K562 (cell line): ENCODE data around the gene CPLX3. TPM values are rescaled to one million over a fixed set of nuclear protein-coding genes. Genes with fewer than 3 reads are reported as not detected.

Source experiments
- CTCFL ChIP-seq: IDR thresholded peaks from 2 replicates; pipeline ENCODE4 v1.6.1; 2011; ENCODE audit warnings: borderline replicate concordance, low read depth, mild to moderate bottlenecking, moderate library complexity, low read length; ENCODE audit not compliant: insufficient read depth, poor library complexity, severe bottlenecking
- E2F1 ChIP-seq: sonication (generic); formaldehyde crosslinking; IDR thresholded peaks from 2 replicates; pipeline ENCODE4 v1.8.1; 2023; ENCODE audit warnings: mild to moderate bottlenecking, missing genetic modification reagents, moderate library complexity
- E2F4 ChIP-seq: sonication (generic); formaldehyde crosslinking; IDR thresholded peaks from 2 replicates; pipeline ENCODE4 v1.8.0; 2022; ENCODE audit warnings: mild to moderate bottlenecking, low read depth, missing genetic modification reagents
- FOXK1 ChIP-seq: sonication (generic); formaldehyde crosslinking; IDR thresholded peaks from 2 replicates; pipeline ENCODE4 v1.8.0; 2022; ENCODE audit warnings: missing genetic modification reagents, mild to moderate bottlenecking, borderline replicate concordance
- GATA2 ChIP-seq: sonication (generic); formaldehyde crosslinking; IDR thresholded peaks from 2 replicates; pipeline ENCODE4 v1.4.0; 2020; ENCODE audit warnings: mild to moderate bottlenecking, missing genetic modification reagents
- HMG20A ChIP-seq: fragments of 450-650 bp; formaldehyde crosslinking; conservative IDR thresholded peaks from 2 replicates; pipeline ENCODE4 v1.4.0; 2020; ENCODE audit warnings: mild to moderate bottlenecking, mixed read lengths
- MEIS2 ChIP-seq: fragments of 450-650 bp; IDR thresholded peaks from 2 replicates; pipeline ENCODE4 v1.6.1; 2014; ENCODE audit warnings: mild to moderate bottlenecking; ENCODE audit not compliant: partially characterized antibody
- MLX ChIP-seq, 2 experiments: fragments of 450-650 bp in 1 of 2; sonication (generic) in 1 of 2; formaldehyde crosslinking; conservative IDR thresholded peaks; 2 replicates each; pipeline versions ENCODE4 v1.4.0 to v1.8.1; 2020 to 2022; ENCODE audit warnings: mild to moderate bottlenecking in 1 of 2, missing genetic modification reagents in 1 of 2
- NFE2 ChIP-seq: IDR thresholded peaks from 2 replicates; pipeline ENCODE4 v1.6.1; 2014; ENCODE audit warnings: antibody characterized with exemption, low read depth
- NFE2L1 ChIP-seq: fragments of 450-650 bp; IDR thresholded peaks from 2 replicates; pipeline ENCODE4 v1.6.1; 2016; ENCODE audit warnings: missing genetic modification characterization, low read depth, mild to moderate bottlenecking, missing compliant biosample characterization, moderate library complexity, borderline replicate concordance
- NR3C1 ChIP-seq: sonication (generic); formaldehyde crosslinking; IDR thresholded peaks from 2 replicates; pipeline ENCODE4 v1.8.1; 2022; ENCODE audit warnings: missing genetic modification reagents
- RBM34 ChIP-seq: fragments of 200-400 bp; formaldehyde crosslinking; IDR thresholded peaks from 2 replicates; pipeline ENCODE4 v1.6.1; 2018; ENCODE audit warnings: low read length, borderline replicate concordance; ENCODE audit not compliant: insufficient read depth
- RUNX1 ChIP-seq: sonication (generic); IDR thresholded peaks from 2 replicates; pipeline ENCODE4 v1.6.1; 2016; ENCODE audit warnings: antibody characterized with exemption, low read depth
- SPI1 ChIP-seq: IDR thresholded peaks from 2 replicates; pipeline ENCODE4 v1.6.1; 2011; ENCODE audit warnings: low read depth, low read length, control low read depth, borderline replicate concordance
- TCF3 ChIP-seq: sonication (generic); formaldehyde crosslinking; IDR thresholded peaks from 2 replicates; pipeline ENCODE4 v1.4.0; 2020; ENCODE audit warnings: mild to moderate bottlenecking, missing genetic modification reagents
- TCF7L2 ChIP-seq: fragments of 150-350 bp; IDR thresholded peaks from 2 replicates; pipeline ENCODE4 v1.6.1; 2016; ENCODE audit warnings: low read depth, mild to moderate bottlenecking, low read length, moderate library complexity
- ZFPM2 ChIP-seq: fragments of 250-450 bp; sonication (Bioruptor Pico); IDR thresholded peaks from 2 replicates; pipeline ENCODE4 v1.5.1; 2022; ENCODE audit warnings: mild to moderate bottlenecking
- ZNF217 ChIP-seq: sonication (generic); formaldehyde crosslinking; IDR thresholded peaks from 2 replicates; pipeline ENCODE4 v1.8.0; 2022; ENCODE audit warnings: mild to moderate bottlenecking, missing genetic modification reagents
- ZNF224 ChIP-seq: sonication (generic); formaldehyde crosslinking; IDR thresholded peaks from 2 replicates; pipeline ENCODE4 v1.8.0; 2022; ENCODE audit warnings: mild to moderate bottlenecking, missing genetic modification reagents
- ZNF280A ChIP-seq: fragments of 450-650 bp; IDR thresholded peaks from 2 replicates; pipeline ENCODE4 v1.6.1; 2018; ENCODE audit warnings: mild to moderate bottlenecking, low read depth; ENCODE audit not compliant: partially characterized antibody
- ZNF780A ChIP-seq: fragments of 250-450 bp; sonication (Bioruptor Pico); IDR thresholded peaks from 2 replicates; pipeline ENCODE4 v1.5.0; 2021; ENCODE audit warnings: mild to moderate bottlenecking
- polyA plus RNA-seq, 8 experiments: library from polyadenylated mRNA; depleted of rRNA in 4 of 8; stranded (reverse) in 5 of 8; unstranded in 3 of 8; fragments of >200 nt; fragmentation: Nextera tagmentation in 2 of 8; fragmentation: Illumina TruSeq in 1 of 8; extraction: Ambion mirVana in 2 of 8; extraction: Trizol in 1 of 8; gene quantifications; 2 replicates each; pipeline versions ENCODE4 v1.2.1 to v1.2.3, GENCODE V29; 2011 to 2014; ENCODE audit warnings: inconsistent platforms in 1 of 8, missing spikeins in 1 of 8
- total RNA-seq, 7 experiments: library from RNA; depleted of rRNA in 6 of 7; stranded (reverse); fragments of >200 nt in 6 of 7; fragmentation: Illumina TruSeq in 2 of 7; extraction: Trizol in 2 of 7; gene quantifications; 2 replicates each; pipeline versions ENCODE4 v1.2.1 to v1.2.3, GENCODE V29; 2011 to 2021; ENCODE audit warnings: low replicate concordance in 1 of 7

Gene CPLX3
- total and polyA plus RNA-seq, 9 of the 15 experiments (the other 6 are each of a cell fraction or from before 2014, with no cell fraction given), result not detected

- TF ChIP-seq E2F4 (CRISPR knock-in tag), result no peak
- no peak for TF ChIP-seq FOXK1
- peak; percentile 36 for TF ChIP-seq MEIS2
- TF ChIP-seq NFE2, result no peak
- no peak for TF ChIP-seq MLX (CRISPR knock-in tag; conservative IDR thresholded peaks at IDR 0.05)
- TF ChIP-seq NR3C1 (CRISPR knock-in tag), result peak; percentile 69; the same call in 1 of the 2 replicates
- no peak for TF ChIP-seq TCF7L2
- TF ChIP-seq ZFPM2 (CRISPR knock-in tag), result 0 out of 2 replicates have a peak, but pooled peaks have one; percentile 28
- no peak for TF ChIP-seq ZNF280A
- no peak for TF ChIP-seq RUNX1
- no peak for TF ChIP-seq GATA2
- peak; percentile 75 for TF ChIP-seq CTCFL
- no peak for TF ChIP-seq ZNF217 (CRISPR knock-in tag)
- no peak for TF ChIP-seq ZNF780A (CRISPR knock-in tag)
- TF ChIP-seq HMG20A (CRISPR knock-in tag), result no peak
- no peak for TF ChIP-seq RBM34
- TF ChIP-seq NFE2L1 (tag), result no peak
- TF ChIP-seq ZNF224 (CRISPR knock-in tag), result no peak
- peak; percentile 53; the same call in 1 of the 2 replicates for TF ChIP-seq E2F1 (CRISPR knock-in tag)
- TF ChIP-seq TCF3 (CRISPR knock-in tag), result no peak; the same call in 1 of the 2 replicates
- TF ChIP-seq SPI1, result no peak
These were observed 16.4 kb downstream of the CPLX3 start, which contains the start of gene ULK3 (continued) for GRCh38 chr15:74842581-74843444.
